GM19455 (cell line): ENCODE data around the gene RFX2.
"Not testable (repeated sequence)": the region's sequence is repeated elsewhere in the genome, so short reads cannot be mapped to it uniquely, and the experiment has no call there.

Experiments used
- ATAC-seq: cut with Tn5 transposase; IDR thresholded peaks from one replicate; pipeline ENCODE4 v1.9.1; 2021; ENCODE audit not compliant: unreplicated experiment

Gene RFX2

GRCh38 chr19:5974721-5975387 is 135.4 kb downstream of the RFX2 start:
- no peak for ATAC-seq

GRCh38 chr19:5973867-5974635 is 136.2 kb downstream of the RFX2 start:
- no peak for ATAC-seq

- no peak for ATAC-seq
These were observed 136.9 kb downstream of the RFX2 start for GRCh38 chr19:5973376-5973775.

GRCh38 chr19:5972355-5972731 is 138.0 kb downstream of the RFX2 start:
- no peak for ATAC-seq

GRCh38 chr19:5971714-5972354 is 138.5 kb downstream of the RFX2 start:
- no peak for ATAC-seq

GRCh38 chr19:5969476-5969875 is 140.8 kb downstream of the RFX2 start:
- no peak for ATAC-seq

GRCh38 chr19:5968431-5969373 is 141.6 kb downstream of the RFX2 start:
- ATAC-seq, result no peak

- ATAC-seq, result no peak
These were observed 142.3 kb downstream of the RFX2 start for GRCh38 chr19:5967994-5968430.

- no peak for ATAC-seq
These were observed 142.7 kb downstream of the RFX2 start for GRCh38 chr19:5967571-5967970.

- no peak for ATAC-seq
These were observed 143.4 kb downstream of the RFX2 start for GRCh38 chr19:5966941-5967340.

GRCh38 chr19:5966215-5966614 is 144.1 kb downstream of the RFX2 start:
- ATAC-seq, result no peak

GRCh38 chr19:5964816-5965565 is 145.3 kb downstream of the RFX2 start:
- ATAC-seq, result no peak

GRCh38 chr19:5963855-5964254 is 146.4 kb downstream of the RFX2 start:
- no peak for ATAC-seq

- ATAC-seq, result not testable (repeated sequence)
These were observed 147.0 kb downstream of the RFX2 start for GRCh38 chr19:5963259-5963658.

GRCh38 chr19:5961969-5962945 is 148.0 kb downstream of the RFX2 start:
- no peak for ATAC-seq

- not testable (repeated sequence) for ATAC-seq
These were observed 148.7 kb downstream of the RFX2 start for GRCh38 chr19:5961641-5961968.

- no peak for ATAC-seq
These were observed 150.0 kb downstream of the RFX2 start for GRCh38 chr19:5960005-5961001.
